NCI-H460 (cell line): ENCODE results near the gene UST. TPM values are rescaled to one million over a fixed set of nuclear protein-coding genes. Genes with fewer than 3 reads are reported as not detected.
"Not testable (repeated sequence)": the region's sequence is repeated elsewhere in the genome, so short reads cannot be mapped to it uniquely, and the experiment has no call there.

ENCODE experiments used
- DNase-seq: peaks from one replicate; pipeline ENCODE4 v3.0.0-alpha.2; 2016; ENCODE audit warnings: low read depth; ENCODE audit errors: extremely low read depth
- total RNA-seq: library from RNA; depleted of rRNA; stranded (reverse); fragments of >200 nt; shearing (Covaris generic); gene quantifications from 2 replicates; pipeline ENCODE4 v1.2.3, GENCODE V29; 2014

The UST gene
- total RNA-seq, 1 experiment from 2014 or later = 0.12 TPM

DNA sequence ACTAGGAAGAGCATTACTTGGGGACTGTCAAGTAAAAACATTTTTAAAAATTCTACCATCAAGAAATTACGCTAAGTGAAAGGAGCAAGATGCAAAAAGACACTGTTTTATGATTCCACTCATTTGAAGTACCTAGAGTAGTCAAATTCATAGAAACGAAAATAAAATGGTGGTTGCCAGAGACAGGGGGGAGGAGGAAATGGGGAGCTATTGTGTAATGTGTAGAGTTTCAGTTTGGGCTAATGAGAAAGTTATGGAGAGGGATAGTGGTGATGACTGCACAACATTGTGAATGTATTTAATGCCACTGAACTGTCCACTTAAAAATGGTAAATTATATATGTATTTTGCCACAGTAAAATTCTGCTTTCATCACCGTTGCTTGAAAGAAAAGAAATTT lies 83.8 kb downstream of the UST start:
- DNase-seq = no peak

DNA sequence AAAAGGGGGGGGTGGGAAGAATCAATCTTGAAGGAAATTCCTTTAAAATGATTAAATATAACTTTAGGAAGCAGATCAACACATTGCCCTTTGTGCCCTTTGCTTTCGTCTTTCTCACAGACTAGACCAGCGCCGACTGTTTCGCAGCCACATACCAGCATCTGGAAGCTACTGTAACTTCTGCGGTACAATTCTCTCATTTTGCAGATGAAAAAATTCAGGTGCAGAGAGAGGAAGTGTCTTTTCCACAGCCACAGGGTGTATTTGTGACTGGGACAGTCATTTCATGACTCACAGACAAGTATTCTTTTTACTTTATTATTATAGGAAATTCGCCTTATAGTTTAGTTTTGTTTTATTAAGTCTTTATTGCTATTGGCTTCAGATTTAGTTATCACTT lies 84.2 kb downstream of the UST start:
- DNase-seq = no peak

DNA sequence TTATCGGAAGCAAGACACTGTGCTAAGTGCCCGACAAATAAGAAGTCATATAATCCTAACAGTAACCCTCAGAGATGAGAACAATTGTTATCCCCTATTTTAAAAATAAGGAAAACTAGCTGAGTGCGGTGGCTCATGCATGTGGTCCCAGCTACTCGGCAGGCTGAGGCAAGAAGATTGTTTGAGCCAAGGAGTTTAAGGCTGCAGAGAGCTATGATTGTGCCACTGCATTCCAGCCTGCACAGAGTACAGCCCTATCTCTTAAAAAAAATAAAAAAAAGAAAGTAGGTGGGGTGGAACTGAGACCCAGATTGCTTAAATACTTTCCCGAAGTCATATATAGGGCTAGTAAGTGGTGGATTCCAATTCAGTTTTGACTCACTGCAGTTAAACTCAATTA lies 84.7 kb downstream of the UST start:
- no peak for DNase-seq

DNA sequence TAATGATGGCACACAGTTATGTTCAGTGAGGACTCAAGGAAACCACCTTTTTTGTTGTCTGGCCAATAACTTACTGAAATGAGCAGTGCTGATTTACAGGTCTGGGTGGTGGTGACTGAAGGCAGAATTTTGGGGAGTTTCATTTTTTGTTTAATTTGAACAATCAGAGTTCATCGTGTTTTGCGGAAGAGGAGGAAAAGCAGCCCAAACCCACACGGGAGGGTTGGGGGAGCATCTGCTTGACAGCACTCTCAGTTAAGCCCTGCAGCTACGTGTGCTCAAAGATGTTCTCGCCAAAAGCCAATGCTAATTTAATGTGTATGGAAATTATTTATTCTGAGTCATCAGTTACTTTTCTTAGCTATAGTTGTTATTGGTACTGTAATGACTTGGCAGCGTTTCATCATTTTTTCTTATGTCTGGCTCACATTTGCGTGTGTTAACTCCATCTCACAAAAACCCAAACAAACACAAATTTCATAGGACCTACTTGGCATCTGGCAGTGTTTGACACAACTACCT lies 89.2 kb downstream of the UST start:
- DNase-seq = no peak

DNA sequence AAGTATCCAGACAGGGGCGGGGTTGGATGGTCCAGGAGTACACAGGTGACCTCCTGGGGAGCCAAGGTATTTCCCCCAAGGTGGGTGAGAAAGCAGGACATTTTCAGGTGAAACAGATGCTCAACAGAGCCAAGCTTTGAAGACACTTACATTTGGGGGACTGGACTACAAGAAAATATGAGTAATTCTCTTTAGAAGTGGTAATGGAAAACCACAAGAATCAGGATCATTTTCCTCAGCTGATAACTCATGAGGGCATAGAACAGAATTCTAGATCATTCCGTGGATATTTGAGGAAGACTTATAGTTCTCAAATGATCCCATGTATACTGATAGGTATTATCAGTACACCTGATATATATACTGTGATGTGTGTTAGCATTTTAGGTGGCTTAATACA lies 89.9 kb downstream of the UST start:
- no peak for DNase-seq

DNA sequence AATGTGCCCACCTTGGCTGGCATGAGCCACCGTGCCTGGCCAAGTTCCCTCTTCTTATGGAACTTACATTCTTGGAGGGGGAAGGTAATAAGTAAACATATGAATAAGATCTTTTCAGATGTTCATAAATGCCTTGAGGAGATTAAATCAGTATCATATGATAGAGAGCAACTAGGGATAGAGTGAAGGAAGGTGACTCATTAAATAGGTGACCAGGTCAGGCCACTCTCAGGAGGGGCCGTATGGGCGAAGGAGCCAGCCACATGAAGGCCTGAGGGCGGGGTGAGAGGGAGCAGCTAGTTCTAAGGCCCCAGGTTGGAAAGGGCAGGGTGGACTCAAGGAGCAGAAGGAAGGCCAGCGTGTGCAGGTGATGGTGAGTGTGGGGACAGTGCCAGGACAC lies 91.1 kb downstream of the UST start:
- no peak for DNase-seq

DNA sequence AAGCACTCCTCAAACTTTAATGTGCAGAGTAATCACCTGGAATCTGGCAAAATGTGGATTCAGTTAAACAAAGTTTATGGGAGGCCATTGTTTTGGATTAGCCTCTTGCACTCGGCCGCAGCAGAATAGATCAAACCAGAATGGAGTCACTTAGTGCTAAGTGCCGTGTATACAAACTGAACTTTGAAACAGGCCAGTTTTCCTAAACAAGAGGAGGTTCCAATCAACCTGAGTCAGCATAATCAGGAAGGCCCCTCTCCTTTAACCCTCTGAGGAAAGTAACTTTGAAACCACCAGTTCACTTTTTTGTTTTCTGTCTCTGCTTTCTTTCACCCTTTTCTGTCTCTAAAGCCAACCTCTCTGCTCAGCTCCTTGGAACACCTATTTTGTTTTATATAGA lies 92.2 kb downstream of the UST start:
- DNase-seq = no peak

DNA sequence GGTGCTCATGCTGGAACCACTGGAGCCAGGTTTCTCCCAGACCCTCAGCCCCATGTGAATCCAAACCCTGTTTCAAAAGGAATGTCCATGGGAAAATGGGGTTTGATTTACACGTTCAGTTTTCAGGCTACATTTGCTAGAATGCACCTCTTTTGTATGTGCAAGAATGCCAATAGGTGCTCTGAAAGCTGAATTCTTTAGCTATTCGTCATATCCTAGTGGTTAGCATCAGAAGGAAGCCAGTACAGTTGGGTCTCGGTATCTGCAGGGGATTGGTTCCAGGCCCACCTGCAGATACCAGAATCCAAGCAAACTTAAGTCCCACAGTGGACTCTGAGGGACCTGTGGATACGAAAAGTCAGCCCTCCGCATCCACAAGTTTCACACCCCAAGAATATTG lies 93.4 kb downstream of the UST start:
- DNase-seq = no peak

DNA sequence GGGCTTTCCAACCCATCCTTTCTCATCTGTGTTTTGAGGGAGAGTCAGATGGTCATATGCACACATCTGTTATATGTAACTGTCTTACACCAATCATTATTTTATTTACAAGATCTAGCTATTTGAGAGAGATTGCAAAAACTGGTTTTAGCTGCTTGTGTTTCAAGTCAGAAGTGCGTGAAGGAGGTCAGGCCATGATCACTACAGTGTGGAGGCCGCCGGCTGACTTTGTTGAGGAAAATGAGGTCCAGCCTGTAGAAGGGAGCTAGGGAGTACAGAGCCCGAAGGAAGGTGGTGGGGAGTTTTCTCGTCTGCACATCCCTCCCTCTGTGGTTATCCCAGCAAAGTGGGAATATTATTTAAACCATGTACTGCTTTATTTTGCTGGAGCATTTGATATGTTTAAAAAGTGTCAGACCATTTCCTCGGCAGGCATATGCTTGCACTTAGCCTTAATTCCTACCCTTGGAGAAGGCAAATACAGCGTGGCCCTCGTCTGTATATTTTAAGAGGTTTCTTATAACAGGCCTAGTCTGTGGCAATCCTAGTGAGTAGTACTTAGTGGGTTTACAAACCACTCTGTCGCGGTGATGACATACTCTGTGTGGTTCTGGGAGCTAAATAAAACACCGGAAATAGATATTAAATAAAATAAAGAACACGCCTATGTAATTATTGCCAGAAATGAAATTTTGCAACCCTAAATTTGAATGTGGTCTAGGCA lies 95.6 kb downstream of the UST start:
- DNase-seq = no peak

DNA sequence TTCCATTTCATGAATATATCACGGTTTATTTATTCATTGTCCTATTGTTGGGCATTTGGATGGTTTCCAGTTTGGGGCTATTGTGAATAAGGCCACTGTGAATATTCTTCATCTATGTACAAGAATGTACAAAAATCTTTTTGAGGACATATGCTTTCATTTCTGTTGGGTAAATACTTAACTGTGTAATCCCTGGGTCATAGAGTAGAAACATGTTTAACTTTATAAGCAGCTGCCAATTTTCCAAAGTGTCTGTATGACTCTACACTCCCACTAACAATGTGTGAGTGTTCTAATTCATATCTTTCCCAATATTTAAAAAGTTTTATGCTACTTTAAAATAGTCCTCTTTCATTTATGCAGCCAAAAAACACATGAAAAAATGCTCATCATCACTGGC lies 98.6 kb downstream of the UST start:
- DNase-seq = no peak

DNA sequence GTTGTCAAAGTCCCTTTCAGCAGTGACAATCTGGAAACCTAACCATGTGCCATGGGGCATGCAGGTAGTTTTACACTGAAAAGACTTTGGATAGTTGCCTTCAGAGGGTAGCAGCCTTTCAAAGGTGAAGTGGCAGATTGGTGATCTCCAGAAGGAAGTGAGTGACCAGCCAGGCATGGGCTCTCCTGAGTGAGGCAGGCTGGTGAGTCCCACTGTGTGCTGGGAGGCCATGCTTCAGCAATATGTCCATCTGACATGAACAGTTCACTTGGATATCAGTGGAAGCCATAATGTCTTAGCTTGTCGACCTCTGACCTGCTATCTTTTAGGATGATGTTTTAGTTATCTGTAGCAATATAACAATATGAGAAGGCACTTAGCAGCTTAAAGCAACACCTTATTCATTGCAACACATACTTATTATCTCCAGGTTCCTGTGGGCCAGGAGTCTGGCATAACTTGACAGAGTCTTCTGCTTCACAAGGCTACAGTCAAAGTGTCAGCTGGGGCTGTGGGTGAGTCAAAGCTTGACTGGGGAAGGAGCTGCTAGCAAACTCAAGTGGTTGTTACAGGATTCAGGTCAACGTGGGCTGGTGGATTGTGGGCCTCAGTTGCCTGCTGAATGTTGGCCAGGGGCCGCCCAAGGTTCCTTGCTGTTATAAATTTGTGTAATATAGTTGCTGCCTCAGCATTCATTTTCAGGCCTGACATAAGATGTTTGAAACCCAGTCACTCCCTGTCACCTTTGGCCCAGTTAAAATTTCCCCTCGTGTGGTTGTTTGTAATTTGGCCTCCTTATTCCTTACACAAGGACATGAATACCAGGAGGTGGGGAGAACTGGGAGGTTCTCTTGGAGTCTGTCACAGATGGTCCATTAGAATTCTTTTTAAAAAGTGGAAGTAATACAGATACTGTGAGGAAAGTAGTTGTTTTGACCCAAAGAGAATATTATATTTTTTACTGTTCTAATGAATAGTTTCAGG lies 100.2 kb downstream of the UST start:
- DNase-seq = no peak

DNA sequence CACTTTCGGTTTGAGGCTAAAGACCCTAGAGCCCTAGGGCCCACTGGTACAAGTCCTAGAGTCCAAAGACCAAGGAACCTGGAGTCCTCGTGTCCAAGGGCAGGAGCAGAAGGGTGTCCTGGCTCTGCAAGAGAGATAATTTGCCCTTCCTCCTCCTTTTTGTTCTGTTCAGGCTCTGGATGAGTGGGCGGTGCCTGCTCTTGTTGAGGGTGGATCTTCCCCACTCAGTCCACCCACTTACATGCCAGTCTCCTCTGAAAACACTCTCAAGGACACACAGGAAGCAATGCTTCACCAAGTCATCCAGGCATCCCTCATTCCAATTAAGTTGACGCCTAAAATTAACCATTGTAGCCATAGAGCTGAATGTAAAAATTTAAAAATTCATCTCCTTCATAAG lies 102.1 kb downstream of the UST start:
- DNase-seq = no peak

DNA sequence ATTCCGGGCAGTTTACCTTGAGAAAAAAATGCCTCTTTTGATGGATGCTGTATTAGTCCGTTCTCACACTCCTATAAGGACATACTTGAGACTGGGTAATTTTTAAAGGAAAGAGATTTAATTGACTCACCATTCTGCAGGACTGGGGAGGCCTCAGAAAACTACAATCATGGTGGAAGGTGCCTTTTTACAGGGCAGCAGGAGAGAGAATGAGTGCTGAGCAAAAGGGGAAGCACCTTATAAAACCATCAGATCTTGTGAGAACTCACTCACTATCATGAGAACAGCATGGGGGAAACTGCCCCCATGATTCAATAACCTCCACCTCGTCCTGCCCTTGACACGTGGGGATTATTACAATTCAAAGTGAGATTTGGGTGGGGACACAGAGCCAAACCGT lies 102.6 kb downstream of the UST start:
- DNase-seq = not testable (repeated sequence)

DNA sequence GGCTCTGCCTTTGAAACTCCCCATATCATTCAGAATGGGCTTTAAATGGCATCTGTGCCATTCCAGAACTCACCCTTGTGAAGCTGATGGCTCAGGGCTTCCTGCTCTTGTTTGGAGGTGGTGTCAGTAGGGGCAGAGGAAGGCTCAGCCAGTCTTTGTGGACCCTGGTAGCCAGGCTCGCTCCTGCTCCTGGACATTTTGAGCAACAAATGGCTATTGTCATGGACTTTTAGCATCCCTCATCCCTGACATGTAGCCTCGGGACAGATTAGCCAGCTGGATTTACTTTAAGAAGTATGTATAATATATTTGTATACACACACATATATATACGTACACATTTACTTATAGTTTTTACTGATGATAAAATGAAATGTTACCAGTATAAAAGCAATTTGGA lies 104.1 kb downstream of the UST start:
- DNase-seq = no peak

DNA sequence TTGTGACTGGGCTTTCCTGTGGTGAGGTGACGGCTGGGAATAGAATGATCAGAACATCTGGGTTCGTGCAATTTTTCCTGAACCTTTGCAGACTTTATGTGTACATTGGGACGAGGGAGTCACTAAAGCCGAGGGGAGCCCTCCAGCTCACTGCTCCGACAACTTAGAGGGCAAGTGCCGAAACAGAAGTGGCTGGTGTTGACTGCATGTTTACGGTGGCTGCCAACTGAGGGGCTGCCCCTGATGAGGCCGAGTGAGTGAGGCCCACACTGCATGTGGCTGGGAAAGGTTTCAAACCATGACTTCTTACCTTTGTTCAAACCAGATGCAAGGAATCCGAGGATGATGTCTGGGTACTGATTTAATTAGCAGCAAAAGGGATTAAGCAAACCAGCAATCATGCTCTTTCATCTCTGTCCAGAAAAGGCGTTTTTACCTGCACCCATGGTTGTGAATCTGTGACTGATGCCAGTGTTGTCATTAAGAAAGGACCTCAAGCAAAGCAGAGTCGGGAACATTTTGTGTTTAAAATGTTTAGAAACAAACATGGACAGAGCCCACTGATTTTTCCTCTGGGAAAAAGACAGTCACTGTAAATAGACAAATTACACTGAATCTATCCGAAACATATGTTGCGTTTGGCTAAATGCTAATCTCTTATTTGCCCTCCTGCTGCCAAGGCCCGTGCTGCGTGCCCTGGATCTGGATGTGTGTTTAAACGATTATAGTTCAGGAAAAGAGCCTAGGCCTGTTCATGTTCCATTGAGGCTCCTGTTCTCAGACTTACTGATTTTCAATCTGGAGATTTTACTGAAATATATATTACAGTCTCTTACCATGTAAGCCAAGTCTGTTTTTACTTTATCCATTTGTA lies 105.1 kb downstream of the UST start:
- no peak for DNase-seq

DNA sequence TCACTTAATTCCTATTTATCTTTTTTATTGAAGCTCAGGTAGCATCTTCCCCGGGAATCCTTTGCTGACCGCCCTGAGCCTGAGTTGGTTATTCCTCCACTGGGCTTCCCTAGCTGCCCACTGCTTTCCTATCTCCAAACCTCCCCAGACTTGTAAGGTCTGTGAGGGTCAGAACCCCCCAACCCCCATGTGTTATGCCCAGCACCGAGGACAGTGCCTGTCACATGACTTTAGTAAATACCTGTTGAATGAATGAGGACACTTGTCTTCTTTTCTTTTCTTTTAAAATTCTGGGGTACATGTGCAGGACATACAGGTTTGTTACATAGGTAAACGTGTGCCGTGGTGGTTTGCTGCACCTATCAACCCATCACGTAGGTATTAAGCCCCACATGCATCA lies 105.9 kb downstream of the UST start:
- no peak for DNase-seq

DNA sequence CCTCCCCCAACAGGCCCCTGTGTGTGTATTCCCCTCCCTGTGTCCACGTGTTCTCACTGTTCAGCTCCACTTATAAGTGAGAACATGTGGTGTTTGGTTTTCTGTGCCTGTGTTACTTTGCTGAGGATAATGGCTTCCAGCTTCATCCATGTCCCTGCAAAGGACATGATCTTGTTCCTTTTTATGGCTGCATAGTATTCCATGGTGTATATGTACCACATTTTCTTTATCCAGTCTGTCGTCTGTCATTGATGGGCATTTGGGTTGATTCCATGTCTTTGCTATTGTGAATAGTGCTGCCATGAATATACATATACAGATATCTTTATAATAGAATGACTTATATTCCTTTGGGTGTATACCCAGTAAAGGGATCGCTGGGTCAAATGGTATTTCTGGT lies 106.3 kb downstream of the UST start:
- DNase-seq = not testable (repeated sequence)

DNA sequence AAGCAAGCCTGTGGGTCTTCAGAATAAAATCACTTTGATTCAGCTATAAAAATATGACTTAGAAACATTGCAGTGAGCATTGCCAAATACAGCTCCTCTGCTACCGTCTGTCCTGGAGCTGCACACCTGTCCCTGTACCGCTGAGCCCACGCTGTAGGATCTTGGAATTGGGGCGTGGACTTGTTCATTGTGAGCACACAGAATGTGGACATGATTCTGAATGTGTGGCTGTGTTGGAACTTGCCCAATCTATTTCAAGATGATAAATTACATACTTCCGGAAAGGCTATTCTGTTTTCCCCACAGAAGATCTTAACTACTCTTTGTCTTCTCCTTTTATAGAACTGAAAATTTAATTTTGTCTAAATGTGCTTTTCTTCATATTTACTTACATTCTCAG lies 107.3 kb downstream of the UST start:
- no peak for DNase-seq

DNA sequence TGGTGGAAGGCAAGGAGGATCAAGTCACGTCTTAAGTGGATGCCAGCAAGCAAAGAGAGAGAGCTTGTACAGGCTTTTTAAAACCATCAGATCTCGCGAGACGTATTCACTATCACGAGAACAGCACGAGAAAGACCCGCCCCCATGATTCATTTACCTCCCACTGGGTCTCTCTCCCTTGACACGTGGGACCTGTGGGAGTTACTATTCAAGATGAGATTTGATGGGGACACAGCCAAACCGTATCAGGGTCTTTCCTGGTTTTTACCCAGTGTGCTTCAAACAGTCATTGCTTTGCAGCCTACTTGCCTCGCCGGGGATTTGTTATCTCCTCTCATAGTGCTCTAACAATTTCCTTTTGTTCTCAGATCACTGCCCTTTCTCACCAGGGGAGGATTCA lies 108.2 kb downstream of the UST start:
- no peak for DNase-seq

DNA sequence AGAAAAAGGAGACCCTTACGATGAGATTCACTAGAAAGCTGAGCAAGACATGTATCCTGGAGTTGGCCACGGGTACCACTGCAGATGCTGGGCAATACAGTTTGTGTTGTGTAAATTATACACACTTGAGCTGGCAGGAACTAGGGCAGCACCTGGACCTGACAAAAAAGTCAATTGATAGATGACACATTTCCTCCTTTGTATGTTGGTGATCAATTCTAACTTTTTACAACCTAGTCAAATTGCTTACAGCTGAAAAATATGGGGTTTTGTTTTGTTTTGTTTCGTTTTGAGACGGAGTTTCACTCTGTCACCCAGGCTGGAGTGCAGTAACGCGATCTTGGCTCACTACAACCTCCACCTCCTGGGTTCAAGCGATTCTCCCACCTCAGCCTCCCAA lies 108.9 kb downstream of the UST start:
- DNase-seq = no peak
